H9 (cell line): ENCODE results near the gene KLF2. TPM values are rescaled to one million over a fixed set of nuclear protein-coding genes. Genes with fewer than 3 reads are reported as not detected.
A peak's percentile ranks its signal among the peaks of the same experiment; 100 is the strongest.

Source experiments
- DNase-seq: peaks from one replicate; pipeline ENCODE4 v3.0.0-alpha.2; 2017
- H2AFZ ChIP-seq: one replicate; pipeline ENCODE4 v1.6.1; 2013; ENCODE audit warnings: mild to moderate bottlenecking, low read length, control low read depth, moderate library complexity
- H2AK5ac ChIP-seq: 2 replicates; pipeline ENCODE4 v1.6.1; 2013; ENCODE audit warnings: low read length, control low read depth, mixed read lengths; ENCODE audit not compliant: insufficient read length
- H2BK120ac ChIP-seq: one replicate; pipeline ENCODE4 v1.6.1; 2013; ENCODE audit warnings: low read depth, mild to moderate bottlenecking, low read length, control low read depth, inconsistent platforms; ENCODE audit not compliant: poor library complexity, severe bottlenecking
- H2BK12ac ChIP-seq: 2 replicates; pipeline ENCODE4 v1.6.1; 2013; ENCODE audit warnings: low read length, control low read depth, mixed read lengths, low read depth; ENCODE audit not compliant: insufficient read length
- H2BK15ac ChIP-seq: 2 replicates; pipeline ENCODE4 v1.6.1; 2013; ENCODE audit warnings: low read depth, low read length, control low read depth
- H2BK20ac ChIP-seq: one replicate; pipeline ENCODE4 v1.6.1; 2013; ENCODE audit warnings: low read depth, mild to moderate bottlenecking, low read length, control low read depth, inconsistent platforms; ENCODE audit not compliant: poor library complexity, severe bottlenecking
- H2BK5ac ChIP-seq: 2 replicates; pipeline ENCODE4 v1.6.1; 2013; ENCODE audit warnings: low read length, control low read depth, mixed read lengths; ENCODE audit not compliant: insufficient read length
- H3K14ac ChIP-seq: 2 replicates; pipeline ENCODE4 v1.6.1; 2013; ENCODE audit warnings: low read length, control low read depth; ENCODE audit not compliant: insufficient read depth
- H3K18ac ChIP-seq: 2 replicates; pipeline ENCODE4 v1.6.1; 2013; ENCODE audit warnings: low read depth, mild to moderate bottlenecking, mixed read lengths, low read length, control low read depth; ENCODE audit not compliant: insufficient read length
- H3K23ac ChIP-seq: 2 replicates; pipeline ENCODE4 v1.6.1; 2013; ENCODE audit warnings: low read length, control low read depth, mixed read lengths, low read depth; ENCODE audit not compliant: insufficient read length
- H3K23me2 ChIP-seq: 2 replicates; pipeline ENCODE4 v1.6.1; 2013; ENCODE audit warnings: low read depth, mild to moderate bottlenecking, mixed read lengths, low read length, control low read depth; ENCODE audit not compliant: insufficient read length, poor library complexity, severe bottlenecking
- H3K27ac ChIP-seq: 2 replicates; pipeline ENCODE4 v1.5.1; 2013; ENCODE audit warnings: low read length, control low read depth, mixed read lengths, low read depth; ENCODE audit not compliant: insufficient read length
- H3K27me3 ChIP-seq: 2 replicates; pipeline ENCODE4 v1.6.1; 2013; ENCODE audit warnings: low read length, control low read depth, inconsistent platforms; ENCODE audit not compliant: insufficient read depth
- H3K4ac ChIP-seq: 2 replicates; pipeline ENCODE4 v1.6.1; 2013; ENCODE audit warnings: low read depth, mild to moderate bottlenecking, control low read depth, inconsistent platforms, low read length, moderate library complexity
- H3K4me1 ChIP-seq: 2 replicates; pipeline ENCODE4 v1.6.1; 2013; ENCODE audit warnings: low read length, control low read depth, inconsistent platforms; ENCODE audit not compliant: insufficient read depth
- H3K4me2 ChIP-seq: 2 replicates; pipeline ENCODE4 v1.6.1; 2013; ENCODE audit warnings: low read length, control low read depth, mixed read lengths; ENCODE audit not compliant: insufficient read length, insufficient read depth
- H3K56ac ChIP-seq: 2 replicates; pipeline ENCODE4 v1.6.1; 2013; ENCODE audit warnings: low read depth, mild to moderate bottlenecking, mixed read lengths, low read length, control low read depth; ENCODE audit not compliant: insufficient read length
- H3K79me1 ChIP-seq: 2 replicates; pipeline ENCODE4 v1.6.1; 2013; ENCODE audit warnings: low read depth, mild to moderate bottlenecking, moderate library complexity, low read length, control low read depth, inconsistent platforms; ENCODE audit not compliant: insufficient read depth, poor library complexity, severe bottlenecking
- H3K79me2 ChIP-seq: 2 replicates; pipeline ENCODE4 v1.6.1; 2013; ENCODE audit warnings: low read length, control low read depth, inconsistent platforms; ENCODE audit not compliant: insufficient read depth
- H3K9ac ChIP-seq: 2 replicates; pipeline ENCODE4 v1.6.1; 2013; ENCODE audit warnings: low read length, control low read depth, mixed read lengths; ENCODE audit not compliant: insufficient read length; ENCODE audit errors: extremely low read depth
- H3K9me3 ChIP-seq: one replicate; pipeline ENCODE4 v1.6.1; 2013; ENCODE audit warnings: low read depth, low read length, inconsistent platforms; ENCODE audit not compliant: control insufficient read depth
- H3T11ph ChIP-seq: one replicate; pipeline ENCODE4 v1.6.1; 2013; ENCODE audit warnings: mild to moderate bottlenecking, low read length, control low read depth, inconsistent platforms
- H4K20me1 ChIP-seq: one replicate; pipeline ENCODE4 v1.6.1; 2013; ENCODE audit not compliant: control insufficient read depth, insufficient read length, insufficient read depth
- H4K5ac ChIP-seq: 2 replicates; pipeline ENCODE4 v1.6.1; 2013; ENCODE audit warnings: low read depth, mild to moderate bottlenecking, mixed read lengths, low read length, control low read depth; ENCODE audit not compliant: insufficient read length
- H4K8ac ChIP-seq: replicated peaks from 2 replicates; pipeline ENCODE4 v1.6.1; 2013; ENCODE audit warnings: low read length, control low read depth, mixed read lengths, low read depth; ENCODE audit not compliant: insufficient read length
- H4K91ac ChIP-seq: 2 replicates; pipeline ENCODE4 v1.6.1; 2013; ENCODE audit warnings: low read depth, mild to moderate bottlenecking, moderate library complexity, mixed read lengths, low read length, control low read depth; ENCODE audit not compliant: insufficient read length
- H3K27ac Mint-ChIP-seq, 3 experiments: 2 replicates in 2 of 3; 3 replicates in 1 of 3; pipeline ENCODE4 v1.8.0; 2020 to 2021; ENCODE audit warnings: mixed read lengths in 3 of 3, mild to moderate bottlenecking in 1 of 3, moderate library complexity in 1 of 3
- H3K27me3 Mint-ChIP-seq: 2 replicates; pipeline ENCODE4 v1.8.0; 2021; ENCODE audit warnings: low read depth, mild to moderate bottlenecking, moderate library complexity, mixed read lengths
- H3K36me3 Mint-ChIP-seq, 3 experiments: 2 replicates in 2 of 3; 3 replicates in 1 of 3; pipeline ENCODE4 v1.8.0; 2020 to 2021; ENCODE audit warnings: low read depth in 3 of 3, mixed read lengths in 3 of 3; ENCODE audit not compliant: insufficient read depth in 1 of 3
- H3K4me1 Mint-ChIP-seq, 2 experiments: 2 replicates each; pipeline ENCODE4 v1.8.0; 2020; ENCODE audit warnings: mixed read lengths in 2 of 2
- H3K4me3 Mint-ChIP-seq, 2 experiments: 2 replicates in 1 of 2; 3 replicates in 1 of 2; pipeline ENCODE4 v1.8.0; 2020 to 2021; ENCODE audit warnings: mild to moderate bottlenecking in 2 of 2, mixed read lengths in 2 of 2, moderate library complexity in 1 of 2
- H3K9me3 Mint-ChIP-seq, 2 experiments: 2 replicates in 1 of 2; 3 replicates in 1 of 2; pipeline ENCODE4 v1.8.0; 2020; ENCODE audit warnings: mild to moderate bottlenecking in 2 of 2, mixed read lengths in 2 of 2, moderate library complexity in 1 of 2
- CTCF ChIP-seq: fragments of 200-600 bp; sonication (generic); conservative IDR thresholded peaks from 3 replicates; pipeline ENCODE4 v1.8.0; 2021; ENCODE audit warnings: antibody characterized with exemption, mild to moderate bottlenecking
- WGBS: extraction: QIAGEN DNeasy Blood & Tissue Kit; methylation state at CpG from one replicate; pipeline ENCODE4 v1.1.7; 2013; ENCODE audit warnings: missing lambda C conversion rate, low lambda C conversion rate, mixed read lengths; ENCODE audit not compliant: insufficient read length; ENCODE audit errors: extremely low coverage; 5-methylcytosine and 5-hydroxymethylcytosine counted together
- total RNA-seq: library from RNA; stranded (reverse); gene quantifications from 2 replicates; pipeline ENCODE4 v1.2.1, GENCODE V29; 2021

KLF2 gene
- total RNA-seq, 1 experiment from 2014 or later = 0.33 TPM

- WGBS = no CpG with 5 or more reads among the region's 25 CpGs
- Histone ChIP-seq H4K20me1 (no peaks in the 10 kb centered on the region), H3K27me3 (no peaks in the 10 kb centered on the region), H3K23ac (no peak overlapping the region), H3K79me2 (no peaks in the 10 kb centered on the region), H3K23me2 (no peaks in the 10 kb centered on the region), H2BK20ac (no peak overlapping the region), H4K5ac (no peak overlapping the region), H3K18ac (no peak overlapping the region), H3K9ac (no peak overlapping the region), H3T11ph (no peak overlapping the region), H2BK120ac (no peak overlapping the region), H2BK12ac (no peak overlapping the region), H3K4ac (no peak overlapping the region), H3K79me1 (no peaks in the 10 kb centered on the region), H2BK15ac (no peak overlapping the region), H3K27ac (no peak overlapping the region), H3K4me2 (no peak overlapping the region), H3K4me1 (no peaks in the 10 kb centered on the region), H4K8ac (no peak overlapping the region), H3K56ac (no peak overlapping the region), H4K91ac (no peak overlapping the region), H3K14ac (no peak overlapping the region), H2AK5ac (no peak overlapping the region), H2BK5ac (no peak overlapping the region), H3K9me3 (no peaks in the 10 kb centered on the region), H2AFZ (no peak overlapping the region)
- Mint-ChIP-seq H3K4me3 (no peak overlapping the region), H3K27ac (peak overlapping the region; percentile 47 to 91 (median 60); a peak in 5 of 7 replicates), H3K27me3 (no peaks in the 10 kb centered on the region), H3K36me3 (peaks cover 5 to 7% (median 5%) of the 10 kb centered on the region in 3 experiments; a peak in 3 of 7 replicates), H3K9me3 (no peaks in the 10 kb centered on the region), H3K4me1 (peaks cover 12 to 45% of the 10 kb centered on the region in 2 experiments)
- no peak for DNase-seq
- no peak for TF ChIP-seq CTCF
These were observed 42.0 kb downstream of the KLF2 start for GRCh38 chr19:16366433-16367260.
